ENCODE results near the gene NCBP3.

DNA sequence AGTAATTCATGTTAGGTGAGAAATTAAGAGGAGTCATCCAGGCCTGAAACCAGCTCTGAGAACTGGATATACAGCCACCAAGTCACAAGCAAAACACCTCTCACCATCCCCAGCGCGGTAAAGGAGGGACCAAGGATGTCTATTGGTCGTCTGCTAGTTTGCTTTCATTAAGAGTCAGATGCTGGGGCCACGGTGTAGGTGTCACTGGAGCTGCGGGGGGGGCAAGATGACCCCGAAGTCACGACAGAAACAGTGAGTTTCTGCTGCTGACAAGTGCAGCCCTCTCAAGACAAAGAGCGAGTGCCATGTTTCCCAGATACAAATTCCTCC, 790 bp downstream of the NCBP3 start:
- TF ChIP-seq, protein P1, sequence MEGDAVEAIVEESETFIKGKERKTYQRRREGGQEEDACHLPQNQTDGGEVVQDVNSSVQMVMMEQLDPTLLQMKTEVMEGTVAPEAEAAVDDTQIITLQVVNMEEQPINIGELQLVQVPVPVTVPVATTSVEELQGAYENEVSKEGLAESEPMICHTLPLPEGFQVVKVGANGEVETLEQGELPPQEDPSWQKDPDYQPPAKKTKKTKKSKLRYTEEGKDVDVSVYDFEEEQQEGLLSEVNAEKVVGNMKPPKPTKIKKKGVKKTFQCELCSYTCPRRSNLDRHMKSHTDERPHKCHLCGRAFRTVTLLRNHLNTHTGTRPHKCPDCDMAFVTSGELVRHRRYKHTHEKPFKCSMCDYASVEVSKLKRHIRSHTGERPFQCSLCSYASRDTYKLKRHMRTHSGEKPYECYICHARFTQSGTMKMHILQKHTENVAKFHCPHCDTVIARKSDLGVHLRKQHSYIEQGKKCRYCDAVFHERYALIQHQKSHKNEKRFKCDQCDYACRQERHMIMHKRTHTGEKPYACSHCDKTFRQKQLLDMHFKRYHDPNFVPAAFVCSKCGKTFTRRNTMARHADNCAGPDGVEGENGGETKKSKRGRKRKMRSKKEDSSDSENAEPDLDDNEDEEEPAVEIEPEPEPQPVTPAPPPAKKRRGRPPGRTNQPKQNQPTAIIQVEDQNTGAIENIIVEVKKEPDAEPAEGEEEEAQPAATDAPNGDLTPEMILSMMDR (IDR thresholded peaks at IDR 0.05) = no peak
- TF ChIP-seq POLR2A (IDR thresholded peaks at IDR 0.05) = no peak

All from Peyer's patch (tissue), 4 donors.